Hematopoietic multipotent progenitor cell treated with erythropoietin and hydrocortisone succinate and interleukin-3 and kit ligand, for 4 days (in vitro differentiated cells): ENCODE data around the gene WNT9A.

Experiments used
- DNase-seq: peaks from one replicate; pipeline ENCODE4 v3.0.0-alpha.2; 2015

Gene WNT9A

GRCh38 chr1:227954163-227954850 is 6.6 kb upstream of the WNT9A start:
- no peak for DNase-seq

DNA sequence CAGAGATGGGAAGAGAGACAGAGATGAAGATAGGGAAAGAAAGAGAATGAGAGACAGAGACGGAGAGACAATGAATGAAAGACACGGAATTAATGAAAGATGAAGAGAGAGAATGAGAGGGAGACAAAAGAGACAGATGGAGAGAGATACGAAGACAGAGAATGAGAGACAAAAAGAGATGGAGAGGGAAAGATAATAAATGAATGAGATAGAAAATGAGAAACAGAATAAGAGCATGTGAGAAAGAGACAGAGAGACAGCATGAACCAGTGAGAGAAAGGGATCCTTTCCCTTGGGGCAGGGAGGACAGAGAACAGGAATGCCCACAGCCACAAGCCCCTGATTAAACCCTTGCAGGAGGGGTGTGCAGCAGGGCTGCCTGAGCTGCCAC is 5.3 kb upstream of the WNT9A start:
- no peak for DNase-seq

GRCh38 chr1:227952374-227953021 is 4.8 kb upstream of the WNT9A start:
- no peak for DNase-seq

GRCh38 chr1:227951624-227952373 is 4.1 kb upstream of the WNT9A start:
- no peak for DNase-seq

- no peak for DNase-seq
These were observed 3.1 kb upstream of the WNT9A start for GRCh38 chr1:227950735-227951346.

DNA sequence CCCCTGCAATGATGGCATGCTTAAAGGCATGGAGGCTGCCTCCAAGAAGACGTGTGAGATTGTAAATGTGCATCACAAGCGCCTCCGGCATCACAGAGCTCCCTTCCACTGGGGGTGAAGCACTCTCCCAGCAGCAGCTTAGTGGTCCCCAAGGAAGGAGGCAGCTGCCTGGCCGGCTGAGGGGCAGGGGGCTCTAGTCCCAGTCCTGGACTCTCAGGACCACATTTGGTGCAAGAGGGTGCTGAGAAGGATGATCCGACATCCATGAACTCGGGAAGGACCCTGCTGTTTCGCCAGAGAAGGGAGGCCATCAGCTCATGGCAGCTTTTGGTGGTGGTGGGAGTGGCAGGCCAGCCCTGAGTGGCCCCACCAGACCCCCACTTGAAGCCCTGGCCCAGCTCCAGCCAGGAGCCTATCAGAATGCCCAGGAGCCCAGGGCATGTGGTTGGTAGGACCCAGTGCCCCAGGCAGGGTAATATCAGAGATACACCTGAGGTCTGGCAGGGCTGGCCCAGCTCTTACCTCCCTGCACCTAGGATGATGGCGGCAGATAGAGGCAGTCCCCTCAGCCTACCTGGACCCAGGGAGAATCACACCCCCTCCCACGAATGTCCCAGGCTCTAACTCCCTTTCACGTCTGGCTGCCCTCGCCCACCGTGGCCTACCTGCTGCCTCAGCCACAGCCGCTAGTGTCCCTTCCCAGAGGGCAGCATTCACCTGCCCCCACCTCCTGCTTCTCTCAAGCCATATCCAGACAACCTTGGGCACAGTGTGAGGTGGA is 2.4 kb upstream of the WNT9A start:
- DNase-seq: no peak

GRCh38 chr1:227949341-227949921 is 1.7 kb upstream of the WNT9A start:
- no peak for DNase-seq

GRCh38 chr1:227948493-227949260 is 945 bp upstream of the WNT9A start:
- DNase-seq: no peak

GRCh38 chr1:227947386-227947675 is 401 bp downstream of the WNT9A start:
- DNase-seq: peak; percentile 20

DNA sequence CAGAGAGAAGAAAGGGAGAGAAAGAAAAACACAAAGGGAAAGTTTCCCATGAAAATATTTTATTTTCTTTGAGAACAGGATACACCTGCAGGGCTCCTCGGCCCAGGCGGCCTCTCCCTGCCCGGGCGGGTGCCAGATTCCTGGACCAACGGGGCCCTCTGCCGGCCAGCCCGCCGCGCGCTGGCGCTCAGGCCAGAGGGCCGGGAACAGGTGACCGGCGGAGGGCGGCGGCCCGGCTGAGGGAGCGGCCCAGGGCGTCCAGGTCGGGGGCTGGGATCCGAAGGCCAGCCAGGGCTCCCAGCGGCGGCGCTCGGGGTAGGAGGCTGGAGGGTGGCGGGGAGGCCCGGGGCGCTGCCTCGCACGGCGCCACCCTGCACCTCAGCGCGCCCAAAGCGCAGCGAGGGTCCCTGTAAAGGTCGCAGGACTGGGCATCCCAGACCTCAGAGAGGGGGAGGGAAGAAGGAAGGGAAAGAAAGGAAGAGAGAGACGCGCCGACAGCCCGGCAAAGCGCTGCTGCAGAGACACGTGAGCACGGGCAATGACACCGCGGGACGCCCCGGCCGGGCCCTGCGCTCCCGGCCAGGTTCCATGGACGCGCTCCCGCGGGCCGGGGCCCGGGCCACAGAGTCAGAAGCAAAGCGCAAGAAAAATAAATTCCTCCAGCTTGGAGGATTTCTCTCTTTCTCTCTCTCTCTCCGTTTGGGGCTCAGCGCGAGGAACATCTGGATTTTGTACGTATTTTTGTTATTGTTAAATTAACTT is 927 bp downstream of the WNT9A start:
- peak; percentile 72 for DNase-seq

GRCh38 chr1:227945891-227946623 is 1.7 kb downstream of the WNT9A start:
- DNase-seq: peak; percentile 68

- DNase-seq: no peak
These were observed 2.5 kb downstream of the WNT9A start for GRCh38 chr1:227944931-227945890.

GRCh38 chr1:227944090-227944930 is 3.4 kb downstream of the WNT9A start:
- no peak for DNase-seq

DNA sequence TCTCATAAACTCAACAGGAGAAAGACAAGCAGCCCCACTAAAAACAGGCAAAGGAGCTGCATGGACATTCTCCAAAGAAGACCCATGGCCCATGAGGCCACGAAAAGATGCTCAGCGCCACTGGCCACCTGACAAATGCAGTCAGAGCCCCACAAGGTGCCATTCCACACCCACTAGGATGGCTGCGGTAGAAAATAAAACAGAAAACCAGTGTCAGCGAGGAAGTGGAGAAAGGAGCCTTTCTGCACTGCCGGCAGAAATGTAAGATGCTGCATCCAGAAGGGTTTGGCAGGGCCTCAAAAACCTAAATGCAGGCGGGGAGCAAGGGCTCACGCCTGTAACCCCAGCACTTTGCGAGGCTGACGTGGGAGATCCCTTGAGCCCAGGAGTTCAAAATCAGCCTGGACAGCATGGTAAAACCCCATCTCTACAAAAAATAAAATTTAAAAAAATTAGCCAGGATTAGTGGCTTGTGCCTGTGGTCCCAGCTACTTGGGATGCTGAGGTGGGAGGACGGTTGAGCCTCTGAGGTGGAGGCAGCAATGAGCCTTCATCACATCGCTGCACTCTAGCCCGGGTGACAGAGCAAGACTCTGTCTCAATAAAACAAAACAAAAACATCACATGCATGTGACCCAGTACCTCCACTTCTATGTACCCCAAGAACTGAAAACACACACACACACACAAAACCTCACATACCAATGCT is 4.2 kb downstream of the WNT9A start:
- DNase-seq: no peak

DNA sequence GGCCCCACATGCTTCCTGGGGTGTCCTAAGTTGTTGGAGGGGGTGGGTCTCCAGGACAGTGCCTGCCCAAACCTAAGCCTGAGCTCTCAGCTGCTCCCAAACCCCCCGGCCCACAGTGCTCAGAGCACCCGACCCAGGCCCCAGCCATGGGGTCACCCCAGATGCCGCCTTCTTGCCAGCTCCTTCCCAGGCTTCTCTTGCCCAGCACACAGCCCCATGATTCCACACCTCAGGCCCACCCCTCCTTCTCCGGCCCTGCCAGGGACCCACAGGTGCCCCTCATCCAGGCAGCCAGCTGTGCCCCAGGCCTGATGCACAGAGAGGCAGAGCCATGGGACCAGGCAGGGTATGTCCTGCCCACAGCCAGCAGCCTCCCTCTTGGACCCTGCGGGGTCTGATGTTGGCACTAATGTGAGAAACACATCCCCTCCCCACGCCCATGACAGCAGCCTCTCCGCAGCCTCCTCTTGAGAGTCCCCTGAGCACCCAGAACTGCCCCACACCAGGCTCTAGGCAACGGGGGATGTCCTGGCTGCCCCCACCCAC is 4.9 kb downstream of the WNT9A start:
- DNase-seq: no peak

DNA sequence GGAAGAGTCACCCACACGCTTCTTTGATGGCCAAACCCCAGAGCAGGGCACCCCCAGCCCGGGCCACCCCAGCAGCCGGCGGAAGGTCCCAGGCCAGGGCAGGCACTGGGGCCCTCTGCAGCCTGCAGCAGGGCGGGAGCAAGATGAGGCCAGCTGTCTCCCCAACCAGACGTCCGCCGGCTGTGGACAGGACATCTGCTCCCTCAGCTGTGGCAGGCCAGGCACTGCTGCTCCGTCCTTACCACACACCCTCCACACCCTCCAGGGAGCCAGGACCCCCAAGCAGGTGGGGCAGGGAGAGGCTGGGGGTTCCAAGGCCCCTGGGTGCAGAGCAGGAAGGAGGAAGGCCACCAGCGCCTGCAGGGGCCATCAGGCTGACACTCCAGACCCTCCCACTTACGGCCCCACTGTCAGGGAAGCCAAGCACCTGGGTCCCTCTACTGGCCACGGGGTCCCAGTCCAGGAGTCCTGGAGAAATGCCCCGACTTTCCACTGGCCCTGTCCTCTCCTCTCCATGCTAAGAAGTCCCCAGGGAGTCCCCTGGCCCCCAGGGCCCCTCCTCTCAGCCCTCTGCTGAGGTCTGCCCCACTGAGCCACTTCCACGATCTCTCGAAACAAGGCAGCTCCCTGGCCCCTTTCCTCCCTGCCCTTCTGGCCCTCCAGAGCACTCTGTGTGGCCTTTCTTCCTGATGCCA is 5.6 kb downstream of the WNT9A start:
- no peak for DNase-seq
